ENCODE measurements around the gene IRS2. TPM values are rescaled to one million over a fixed set of nuclear protein-coding genes. Genes with fewer than 3 reads are reported as not detected.

The IRS2 gene
- total and polyA plus RNA-seq, 4 donors: 4.0 to 9.1 (median 6.7) TPM

- H3K27me3 ChIP-seq (ENCODE audit: control insufficient read depth in 4 of 4, insufficient read depth in 4 of 4, low read length in 3 of 4): no peaks in the 10 kb centered on the region
- H3K4me3 ChIP-seq (ENCODE audit: low read depth in 1 of 3, low read length in 3 of 3): no peak overlapping the region
- DNase-seq (ENCODE audit: low spot score): no peak
- H3K9ac ChIP-seq (ENCODE audit: low read depth in 1 of 2, low read length in 2 of 2): no peak overlapping the region
- no peak for TF ChIP-seq MAX (IDR thresholded peaks at IDR 0.05)
- no peak for TF ChIP-seq CTCF (IDR thresholded peaks at IDR 0.05; ENCODE audit: low read depth, low read length, missing input control)
- no peak for TF ChIP-seq JUND (IDR thresholded peaks at IDR 0.05)
- TF ChIP-seq EGR1 (IDR thresholded peaks at IDR 0.05; ENCODE audit: low read depth in 2 of 2): no peak
- TF ChIP-seq FOXA2 (IDR thresholded peaks at IDR 0.05): no peak
- TF ChIP-seq RAD21 (IDR thresholded peaks at IDR 0.05): no peak
- no peak for TF ChIP-seq TAF1 (conservative IDR thresholded peaks at IDR 0.05)
- no peak for TF ChIP-seq REST (IDR thresholded peaks at IDR 0.05)
- TF ChIP-seq NR2F2 (IDR thresholded peaks at IDR 0.05): no peak
- H3K4me1 ChIP-seq (ENCODE audit: control insufficient read depth in 4 of 4, insufficient read depth in 4 of 4, low read length in 3 of 4): peaks cover 15 to 77% (median 61%) of the 10 kb centered on the region in 4 donors
- no peaks in the 10 kb centered on the region for H3K9me3 ChIP-seq (ENCODE audit: control insufficient read depth in 4 of 4, low read length in 3 of 4)
- peak overlapping the region; percentile 63 to 86 for H3K27ac ChIP-seq (ENCODE audit: low read depth in 1 of 2, low read length in 2 of 2)
- 76% methylated on average over 6 of the region's 6 CpGs for WGBS
- H3K36me3 ChIP-seq (ENCODE audit: control insufficient read depth in 4 of 4, insufficient read depth in 3 of 4, low read depth in 1 of 4, low read length in 3 of 4): no peaks in the 10 kb centered on the region
Observed at GRCh38 chr13:109722068-109722467, 64.3 kb downstream of the IRS2 start.

- Histone ChIP-seq H3K27me3 (ENCODE audit: control insufficient read depth in 4 of 4, insufficient read depth in 4 of 4, low read length in 3 of 4) (no peaks in the 10 kb centered on the region), H3K9ac (ENCODE audit: low read depth in 1 of 2, low read length in 2 of 2) (peak overlapping the region in 1 of 2 donors; percentile 32), H3K9me3 (ENCODE audit: control insufficient read depth in 4 of 4, low read length in 3 of 4) (no peaks in the 10 kb centered on the region), H3K27ac (ENCODE audit: low read depth in 1 of 2, low read length in 2 of 2) (peak overlapping the region; percentile 79 to 86), H3K36me3 (ENCODE audit: control insufficient read depth in 4 of 4, insufficient read depth in 3 of 4, low read depth in 1 of 4, low read length in 3 of 4) (no peaks in the 10 kb centered on the region), H3K4me1 (ENCODE audit: control insufficient read depth in 4 of 4, insufficient read depth in 4 of 4, low read length in 3 of 4) (peaks cover 16 to 79% (median 56%) of the 10 kb centered on the region in 4 donors), H3K4me3 (ENCODE audit: low read depth in 1 of 3, low read length in 3 of 3) (no peak overlapping the region)
- 16% methylated on average over 5 of the region's 5 CpGs for WGBS
- DNase-seq (ENCODE audit: low spot score): no peak
- TF ChIP-seq NR2F2 (IDR thresholded peaks at IDR 0.05) (peak; percentile 83), SP1 (IDR thresholded peaks at IDR 0.05) (peak; percentile 95), FOXA1 (IDR thresholded peaks at IDR 0.05) (peak; percentile 89), ZBTB33 (IDR thresholded peaks at IDR 0.05) (peak; percentile 94), CTCF (IDR thresholded peaks at IDR 0.05; ENCODE audit: low read depth, low read length, missing input control) (no peak), REST (IDR thresholded peaks at IDR 0.05) (peak; percentile 84), MAX (IDR thresholded peaks at IDR 0.05) (peak; percentile 88), GABPA (IDR thresholded peaks at IDR 0.05 in 1 of 2, conservative IDR thresholded peaks at IDR 0.05 in 1 of 2) (peak in 1 of 2 donors; percentile 37), FOXA2 (IDR thresholded peaks at IDR 0.05) (peak; percentile 82), TAF1 (conservative IDR thresholded peaks at IDR 0.05) (peak; percentile 64), HNF4G (IDR thresholded peaks at IDR 0.05) (peak; percentile 63), EGR1 (IDR thresholded peaks at IDR 0.05; ENCODE audit: low read depth in 2 of 2) (peak; percentile 64 to 92), HNF4A (conservative IDR thresholded peaks at IDR 0.05) (peak; percentile 89), RXRA (IDR thresholded peaks at IDR 0.05) (peak; percentile 99), RAD21 (IDR thresholded peaks at IDR 0.05) (peak; percentile 59 to 63), JUND (IDR thresholded peaks at IDR 0.05) (peak; percentile 94 to 98), YY1 (IDR thresholded peaks at IDR 0.05) (peak; percentile 87)
Observed at GRCh38 chr13:109720758-109721184, 65.6 kb downstream of the IRS2 start.
